HG02885 (cell line): Measurements from ENCODE around the gene TRIM74.
"Not testable (repeated sequence)": the region's sequence is repeated elsewhere in the genome, so short reads cannot be mapped to it uniquely, and the experiment has no call there.

Experiments
- ATAC-seq: cut with Tn5 transposase; IDR thresholded peaks from one replicate; pipeline ENCODE4 v1.9.1; 2021; ENCODE audit warnings: mild to moderate bottlenecking; ENCODE audit not compliant: unreplicated experiment, poor library complexity

The TRIM74 gene

DNA sequence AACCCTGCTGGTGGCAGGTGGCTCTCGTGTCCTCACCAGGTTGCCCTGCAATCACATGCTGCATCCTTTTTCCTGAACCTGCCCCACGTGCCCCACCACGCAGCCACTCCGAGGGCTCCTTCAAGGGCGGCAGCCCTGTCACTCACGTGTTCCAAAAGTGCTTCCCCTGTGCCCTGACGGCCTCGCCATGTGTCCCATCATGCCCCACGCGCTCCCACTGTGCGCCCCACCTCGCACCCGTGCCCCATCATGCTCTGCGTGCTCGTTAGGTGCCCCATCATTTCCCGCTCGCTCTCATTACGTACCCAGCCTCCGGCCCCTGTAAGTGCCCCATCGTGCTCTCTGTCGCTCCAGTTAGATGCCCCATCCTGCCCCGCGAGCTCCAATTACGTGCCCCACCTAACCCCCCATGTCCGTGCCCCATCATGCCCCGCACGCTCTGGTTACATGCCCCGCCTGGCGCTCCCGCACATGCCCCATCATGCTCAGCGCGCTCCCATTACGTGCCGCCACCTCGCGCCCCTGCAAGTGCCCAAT lies at the start of gene TRIM74:
TSS of gene TRIM74 (minus strand) at position 487 of the 537 bp plus-strand sequence. CDS start 3,309 bp downstream, outside the sequence.
- ATAC-seq = not testable (repeated sequence)

DNA sequence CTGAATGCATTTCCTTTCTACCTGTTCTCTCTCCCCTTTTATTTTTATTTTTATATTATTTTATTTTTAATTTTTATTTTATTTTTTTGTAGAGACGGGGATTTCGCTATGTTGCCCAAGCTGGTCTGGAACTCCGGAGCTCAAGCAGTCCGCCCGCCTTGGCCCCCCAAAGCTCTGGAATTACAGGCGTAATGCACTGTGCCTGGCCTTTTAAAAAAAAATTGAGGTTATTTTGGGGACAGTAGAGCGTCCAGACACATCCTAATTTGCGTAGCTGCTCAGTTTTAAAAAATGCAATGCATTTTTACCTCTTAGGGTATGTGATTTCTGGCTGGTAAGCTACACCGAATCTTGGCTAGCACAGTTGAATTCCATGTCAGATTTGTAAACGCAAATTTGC lies 37.2 kb upstream of the TRIM74 start:
- not testable (repeated sequence) for ATAC-seq

DNA sequence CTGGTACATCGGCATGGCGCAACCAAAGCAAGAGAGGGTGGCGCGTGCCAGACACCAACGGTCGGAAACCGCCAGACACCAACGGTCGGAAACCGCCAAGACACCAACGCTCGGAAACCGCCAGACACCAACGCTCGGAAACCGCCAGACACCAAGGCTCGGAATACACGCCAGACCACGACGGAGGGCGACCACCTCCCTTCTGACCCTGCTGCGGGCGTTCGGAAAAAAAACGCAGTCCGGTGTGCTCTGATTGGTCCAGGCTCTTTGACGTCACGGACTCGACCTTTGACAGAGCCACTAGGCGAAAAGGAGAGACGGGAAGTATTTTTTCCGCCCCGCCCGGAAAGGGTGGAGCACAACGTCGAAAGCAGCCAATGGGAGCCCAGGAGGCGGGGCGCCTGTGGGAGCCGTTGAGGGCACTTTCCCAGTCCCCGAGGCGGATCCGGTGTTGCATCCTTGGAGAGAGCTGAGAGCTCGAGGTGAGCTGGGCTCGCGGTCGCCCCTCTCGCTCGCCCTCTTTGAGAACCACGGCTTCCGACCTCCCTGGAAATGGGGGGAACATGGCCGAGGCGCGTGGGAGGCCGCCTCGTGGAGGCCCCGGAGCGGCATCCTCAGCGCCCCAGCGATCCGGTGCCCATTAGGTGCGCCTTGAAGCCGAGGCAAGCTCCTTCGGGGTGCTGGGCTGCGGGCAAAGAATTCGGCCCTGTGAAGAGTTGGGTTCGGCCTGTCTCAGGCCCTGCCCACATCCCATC lies 36.6 kb upstream of the TRIM74 start:
- peak; percentile 76 for ATAC-seq

DNA sequence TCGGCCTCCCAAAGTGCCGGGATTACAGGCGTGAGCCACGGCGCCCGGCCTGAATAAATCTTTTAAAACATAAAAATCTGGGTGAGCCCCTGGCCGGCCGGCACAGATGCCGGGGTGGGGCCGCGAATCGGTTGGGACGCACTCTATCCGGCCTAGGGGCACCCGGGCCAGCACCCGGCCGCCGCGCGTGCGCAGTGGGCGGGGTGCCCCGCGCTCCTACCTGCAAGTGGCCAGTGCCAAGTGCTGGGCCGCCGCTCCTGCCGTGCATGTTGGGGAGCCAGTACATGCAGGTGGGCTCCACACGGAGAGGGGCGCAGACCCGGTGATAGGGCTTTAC lies 36.1 kb upstream of the TRIM74 start:
- ATAC-seq = peak; percentile 86

DNA sequence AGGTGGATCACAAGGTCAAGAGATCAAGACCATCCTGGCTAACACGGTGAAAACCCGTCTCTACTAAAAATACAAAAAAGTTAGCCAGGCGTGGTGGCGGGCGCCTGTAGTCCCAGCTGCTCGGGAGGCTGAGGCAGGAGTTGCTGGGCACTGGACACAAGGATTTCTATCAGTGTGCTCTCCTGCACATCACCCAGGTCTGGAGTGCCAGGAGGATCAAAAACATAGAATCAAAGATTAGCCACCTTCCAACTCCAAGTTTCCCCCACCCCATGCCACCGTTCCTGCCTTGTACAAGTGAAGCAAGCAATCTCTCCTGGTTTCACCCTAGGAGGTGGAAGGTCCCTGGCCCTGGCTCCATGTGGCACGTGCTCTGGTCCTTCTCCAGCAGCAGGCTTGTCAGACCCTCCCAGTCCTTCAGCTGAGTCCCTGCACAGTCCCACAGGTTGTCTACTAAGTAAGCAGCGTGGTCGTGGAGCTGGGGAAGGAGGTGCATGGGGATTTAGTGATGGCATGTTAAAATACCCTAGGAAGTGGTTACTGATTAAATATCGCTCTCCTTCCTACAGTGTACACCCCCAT lies 28.7 kb upstream of the TRIM74 start:
- ATAC-seq = not testable (repeated sequence)

DNA sequence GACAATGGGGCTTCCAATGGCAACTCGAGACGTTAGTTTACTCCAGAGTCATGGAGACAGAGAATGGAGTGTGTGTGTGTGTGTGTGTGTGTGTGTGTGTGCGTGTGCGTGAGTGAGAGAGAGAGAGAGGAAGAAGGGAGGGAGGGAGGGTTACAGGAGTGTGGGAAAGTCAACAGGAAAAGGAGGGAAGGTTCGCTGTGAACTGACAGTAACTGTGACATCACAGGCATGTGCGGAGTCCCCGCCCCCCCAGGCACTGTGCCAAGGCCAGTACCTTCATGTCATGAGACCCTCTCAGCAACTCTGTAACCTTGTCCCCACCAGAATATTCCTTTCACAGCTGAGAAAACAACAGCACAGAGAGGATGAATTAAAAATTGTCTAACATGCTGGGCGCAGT lies 28.2 kb upstream of the TRIM74 start:
- not testable (repeated sequence) for ATAC-seq

DNA sequence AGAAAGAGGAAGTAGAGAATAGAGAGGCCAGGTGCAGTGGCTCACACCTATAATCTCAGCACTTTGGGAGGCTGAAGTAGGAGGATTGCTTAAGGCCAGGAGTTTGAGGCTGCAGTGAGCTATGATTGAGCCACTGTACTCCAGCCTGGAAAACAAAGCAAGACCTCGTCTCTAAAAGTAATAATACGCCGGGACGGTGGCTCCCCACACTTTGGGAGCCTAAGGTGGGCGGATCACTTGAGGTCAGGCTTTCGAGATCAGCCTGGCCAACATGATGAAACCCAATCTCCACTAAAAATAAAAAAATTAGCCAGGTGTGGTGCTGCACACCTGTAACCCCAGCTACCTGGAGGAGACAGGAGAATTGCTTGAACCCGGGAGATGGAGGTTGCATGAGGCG lies 26.2 kb upstream of the TRIM74 start:
- not testable (repeated sequence) for ATAC-seq

DNA sequence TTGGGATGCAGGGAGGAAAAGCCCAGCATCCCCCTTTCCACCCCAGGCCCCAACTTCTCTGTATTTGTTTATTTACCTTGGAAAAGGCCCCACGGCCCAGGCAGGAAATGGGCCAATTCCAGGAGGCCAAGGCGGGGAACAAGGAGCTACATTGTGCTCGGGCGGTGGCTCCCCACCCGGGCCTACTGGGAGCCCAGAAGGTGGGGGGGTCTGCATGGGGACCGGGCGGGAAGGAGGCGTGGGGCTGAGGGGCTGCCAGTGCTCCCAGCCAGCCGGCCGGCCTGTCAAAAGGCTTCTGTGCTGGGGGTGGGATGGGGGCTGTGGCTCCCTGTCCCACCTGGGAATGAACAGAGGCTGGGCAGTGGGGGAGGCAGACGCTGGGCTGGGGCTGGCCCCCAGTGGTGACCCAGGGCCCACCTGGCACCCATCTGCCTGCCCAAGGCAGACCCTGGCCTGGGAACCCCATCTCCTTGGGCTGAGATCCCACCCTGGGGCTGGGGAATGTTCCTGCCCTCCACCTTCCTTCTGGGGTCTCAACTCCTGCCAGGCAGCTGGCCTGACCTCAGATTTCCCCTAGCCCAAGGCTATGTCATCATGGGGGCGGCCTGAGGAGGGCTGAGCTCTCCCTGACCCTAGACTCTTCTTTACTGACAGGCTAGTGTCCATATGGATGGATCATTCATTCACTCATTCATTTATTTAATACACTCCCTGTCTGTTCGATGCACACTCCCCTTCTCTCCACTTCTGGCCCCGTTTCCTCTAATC lies 21.1 kb upstream of the TRIM74 start:
- ATAC-seq = not testable (repeated sequence)

DNA sequence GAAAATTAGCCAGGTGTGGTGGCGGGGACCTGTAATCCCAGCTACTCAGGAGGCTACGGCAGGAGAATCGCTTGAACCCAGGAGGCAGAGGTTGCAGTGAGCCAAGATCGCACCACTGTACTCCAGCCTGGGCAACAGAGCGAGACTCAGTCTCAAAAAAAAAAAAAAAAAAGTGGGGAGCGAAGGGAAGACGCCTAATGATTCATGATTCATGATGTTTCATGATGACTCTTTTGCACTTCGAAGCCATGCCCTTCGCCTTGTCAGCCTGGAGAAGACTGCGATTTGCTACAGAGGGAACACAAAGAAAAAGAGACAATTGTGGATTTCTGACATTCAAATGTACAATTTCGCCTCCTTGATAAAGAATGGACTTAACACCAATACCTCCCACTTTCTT lies 12.8 kb upstream of the TRIM74 start:
- ATAC-seq = not testable (repeated sequence)

DNA sequence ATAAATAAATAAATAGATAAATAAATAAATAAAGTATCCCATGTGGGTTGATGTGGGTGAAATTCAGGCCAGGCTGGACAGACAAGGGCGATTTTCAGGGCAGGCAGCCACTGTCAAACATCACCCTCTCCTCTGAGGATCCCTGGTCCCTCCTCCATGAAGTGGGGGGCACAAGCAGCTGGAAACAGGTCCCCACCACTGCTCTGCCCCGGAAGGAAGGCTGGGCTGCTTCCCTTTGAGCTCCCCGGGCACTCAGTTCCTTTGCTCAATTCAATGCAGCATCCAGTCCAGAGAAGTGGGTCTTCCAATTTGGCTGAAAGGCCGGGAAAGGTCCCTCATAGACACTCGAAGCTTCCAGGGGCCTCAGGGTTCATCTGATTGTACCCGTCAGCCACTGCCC lies 11.1 kb upstream of the TRIM74 start:
- not testable (repeated sequence) for ATAC-seq

DNA sequence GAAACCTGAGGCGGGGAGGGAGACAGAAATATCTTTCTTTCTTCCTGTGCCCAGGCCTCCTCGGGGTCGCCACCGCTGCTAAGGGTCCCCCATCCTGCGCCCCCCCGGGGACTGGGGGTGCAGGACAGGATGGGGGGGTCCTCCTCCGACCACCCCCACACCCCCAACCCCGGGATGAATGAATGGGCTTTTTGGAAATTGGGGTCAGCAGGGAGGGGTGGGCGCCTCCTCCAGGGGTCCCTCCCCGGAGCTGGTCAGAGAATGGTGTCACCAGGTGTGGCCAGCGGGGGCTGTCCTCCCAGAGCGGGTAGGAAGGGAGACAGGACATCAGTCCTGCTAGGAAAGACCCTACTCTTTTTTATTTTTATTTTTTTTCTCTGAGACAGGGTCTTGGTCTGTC lies 7.2 kb upstream of the TRIM74 start:
- not testable (repeated sequence) for ATAC-seq

DNA sequence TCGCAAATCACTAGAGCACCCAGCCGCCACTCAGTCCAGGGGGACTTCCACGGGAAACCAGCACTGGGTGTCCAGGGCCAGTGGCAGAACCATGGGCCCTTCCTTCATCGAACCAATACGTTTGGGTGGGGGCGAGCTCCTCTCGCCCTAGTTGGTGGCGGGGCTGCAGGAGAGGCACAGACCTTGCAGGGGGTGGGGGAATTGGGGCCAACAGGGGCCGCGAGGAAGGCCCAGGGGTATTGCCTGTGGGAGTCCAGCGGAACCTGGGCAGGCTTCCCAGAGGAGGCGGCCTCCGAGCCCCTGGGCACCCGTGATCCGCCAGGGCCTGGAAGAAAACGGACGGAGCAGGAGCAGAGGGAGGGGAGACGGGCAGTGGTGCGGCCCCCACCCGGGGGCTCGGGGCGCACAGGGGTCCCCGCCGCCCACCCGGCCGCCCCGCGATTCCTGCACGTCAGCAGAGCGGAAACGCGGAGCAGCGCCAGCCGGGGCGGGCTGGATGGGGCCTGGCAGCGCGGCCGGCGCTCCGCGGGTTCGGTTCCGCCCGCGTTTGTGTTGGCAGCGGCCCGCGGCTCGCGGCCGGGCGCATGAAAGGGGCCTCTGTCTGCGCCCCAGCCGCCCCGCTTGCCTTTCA lies 6.5 kb upstream of the TRIM74 start:
- not testable (repeated sequence) for ATAC-seq

DNA sequence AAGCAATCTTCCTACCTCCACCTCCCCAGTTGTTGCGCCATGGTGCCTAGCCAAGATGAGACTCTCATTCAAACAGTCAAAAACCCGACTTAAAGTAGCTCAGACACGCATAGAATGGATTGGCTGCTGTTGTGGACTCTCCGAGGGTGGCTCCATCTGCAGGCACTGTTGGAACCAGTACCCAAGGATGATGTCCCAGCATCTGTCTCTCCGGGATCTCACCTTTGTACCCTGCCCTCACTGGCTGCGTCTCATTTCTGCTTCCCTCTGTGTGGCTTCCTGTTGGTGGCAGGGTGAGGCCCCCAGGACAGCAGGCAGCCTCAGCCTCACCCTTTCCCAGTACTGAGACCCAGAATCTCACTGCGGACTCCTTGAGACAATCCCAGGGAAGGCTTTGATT lies 5.5 kb upstream of the TRIM74 start:
- not testable (repeated sequence) for ATAC-seq

DNA sequence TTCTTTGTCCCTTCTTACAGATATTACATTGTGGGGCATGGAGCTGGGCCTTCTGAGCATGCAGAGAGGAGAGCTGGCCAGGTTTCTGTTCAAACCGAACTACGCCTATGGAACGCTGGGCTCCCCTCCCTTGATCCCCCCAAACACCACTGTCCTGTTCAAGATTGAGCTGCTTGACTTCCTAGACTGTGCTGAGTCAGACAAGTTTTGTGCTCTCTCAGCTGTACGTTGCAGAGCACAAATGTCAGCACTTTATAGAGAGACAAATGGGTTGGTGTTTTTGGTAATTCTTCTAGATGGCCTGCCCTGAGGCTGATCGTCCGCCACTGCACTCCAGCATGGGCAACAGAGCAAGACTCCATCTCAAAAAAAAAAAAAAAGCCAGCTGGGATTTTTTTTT lies 2.2 kb upstream of the TRIM74 start:
- ATAC-seq = not testable (repeated sequence)

DNA sequence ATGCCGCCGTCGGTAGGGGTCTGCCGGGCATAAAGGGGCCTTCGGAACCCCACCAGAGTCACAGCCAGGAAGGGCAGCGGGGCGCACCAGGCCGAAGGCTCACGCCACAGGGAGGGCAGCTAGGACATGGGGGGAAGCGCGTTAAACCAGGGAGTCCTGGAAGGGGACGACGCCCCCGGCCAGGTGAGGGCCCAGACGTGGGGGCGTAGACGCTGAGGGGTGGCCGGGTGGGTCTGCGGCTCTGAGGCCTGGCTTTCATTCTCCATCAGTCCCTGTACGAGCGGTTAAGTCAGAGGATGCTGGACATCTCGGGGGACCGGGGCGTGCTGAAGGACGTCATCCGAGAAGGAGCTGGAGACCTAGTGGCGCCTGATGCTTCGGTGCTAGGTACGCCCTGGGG lies 422 bp upstream of the TRIM74 start:
- not testable (repeated sequence) for ATAC-seq

DNA sequence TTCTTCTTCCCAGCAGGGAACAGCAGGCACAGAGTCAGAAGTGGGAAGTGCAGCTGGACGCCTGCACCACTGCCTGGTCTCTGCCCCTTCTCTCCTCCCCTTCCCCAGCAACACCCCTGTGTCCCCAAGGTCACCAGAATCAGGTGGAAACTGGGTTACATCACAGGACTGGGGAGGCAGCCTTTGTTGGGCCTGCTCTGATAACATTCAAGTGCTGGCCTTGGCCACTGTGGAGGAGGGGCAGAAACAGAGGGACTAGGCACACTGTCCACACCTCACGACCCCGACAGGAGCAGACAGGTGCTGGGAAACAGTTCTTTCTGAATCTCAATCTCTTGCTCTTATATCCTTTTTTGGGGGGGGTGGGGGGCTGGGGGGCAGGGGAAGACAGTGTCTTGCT lies 2.4 kb downstream of the TRIM74 start:
- not testable (repeated sequence) for ATAC-seq

DNA sequence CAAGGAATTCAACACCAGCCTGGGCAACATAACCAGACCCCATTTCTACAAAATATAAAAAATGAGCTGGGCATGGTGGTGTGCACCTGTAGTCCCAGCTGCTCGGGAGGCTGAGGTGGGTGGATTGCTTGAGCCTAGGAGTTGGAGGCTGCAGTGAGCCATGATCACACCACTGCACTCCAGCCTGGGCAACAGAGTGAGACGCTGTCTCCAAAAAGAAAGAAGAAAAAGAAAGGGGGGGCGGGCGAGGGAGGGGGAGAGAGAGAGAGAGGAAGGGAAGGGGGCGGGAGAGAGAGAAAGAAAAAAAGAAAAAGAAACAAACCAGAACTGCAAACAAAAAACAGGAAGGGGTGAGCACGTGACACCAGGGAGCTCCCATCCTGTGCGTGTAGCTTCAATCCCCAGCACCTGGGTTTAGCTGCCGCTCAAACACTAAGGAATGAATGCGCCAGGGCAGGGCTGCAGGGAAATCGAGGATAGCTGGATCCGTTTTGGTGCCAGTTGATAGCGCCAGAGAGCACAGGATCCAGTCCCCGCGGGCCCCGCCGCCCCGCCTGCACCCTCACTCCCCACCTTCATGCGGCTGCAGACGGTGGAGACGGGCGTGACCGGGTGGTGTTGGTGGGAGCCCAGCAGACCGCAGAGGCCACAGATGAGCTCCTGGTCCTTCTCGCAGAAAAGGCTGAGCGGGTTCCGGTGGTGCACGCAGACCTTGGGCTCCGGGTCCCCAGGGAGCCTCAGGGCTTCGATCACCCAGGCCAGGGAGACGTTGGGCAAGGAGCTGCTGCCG lies 3.9 kb downstream of the TRIM74 start:
- ATAC-seq = peak; percentile 54

DNA sequence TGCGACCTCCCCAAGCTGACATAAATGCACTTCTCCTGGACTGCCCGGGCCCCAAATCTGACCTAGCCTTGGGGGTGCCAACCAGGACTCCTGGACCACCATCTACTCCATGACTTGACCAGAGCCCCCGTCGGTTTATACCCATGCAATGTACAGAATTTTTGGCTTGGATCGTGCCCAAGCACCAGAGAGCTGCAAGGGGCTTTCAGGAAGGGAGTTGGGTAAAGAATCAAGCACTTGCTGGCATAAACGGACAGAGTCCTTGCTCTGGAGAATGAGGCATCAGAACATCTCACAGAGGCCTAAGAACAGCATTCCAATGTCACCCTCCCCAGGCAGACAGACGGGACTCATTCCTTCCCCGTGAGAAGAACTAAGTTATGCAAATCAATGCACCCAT lies 6.2 kb downstream of the TRIM74 start:
- ATAC-seq = not testable (repeated sequence)

DNA sequence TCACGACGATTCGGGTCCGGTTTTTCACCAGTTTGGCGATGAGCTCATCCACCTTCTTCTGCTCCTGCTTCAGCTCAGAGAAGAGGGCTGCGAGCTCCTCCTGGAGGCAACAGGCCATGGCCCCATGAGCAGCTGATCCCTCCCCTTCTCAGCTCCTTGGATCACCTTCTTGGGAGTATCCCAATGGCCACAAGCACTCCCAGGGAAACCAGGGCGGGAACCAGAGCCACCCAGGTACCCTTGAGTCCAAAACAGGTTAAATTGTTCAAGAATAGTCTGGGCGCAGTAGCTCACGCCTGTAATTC lies 8.0 kb downstream of the TRIM74 start:
- not testable (repeated sequence) for ATAC-seq
